ENCODE results near the gene RRP7A. TPM values are rescaled to one million over a fixed set of nuclear protein-coding genes. Genes with fewer than 3 reads are reported as not detected.
"Not testable (repeated sequence)": the region's sequence is repeated elsewhere in the genome, so short reads cannot be mapped to it uniquely, and the experiment has no call there.

The RRP7A gene
- total RNA-seq, 4 donors from 2014 or later = 14.4 to 35.2 (median 27.1) TPM

- no peak overlapping the region for H3K4me3 ChIP-seq (ENCODE audit: low read depth, poor library complexity, severe bottlenecking)
- WGBS, 2 donors = 74 to 81% methylated on average over 11 of the region's 11 CpGs
- TF ChIP-seq CTCF (IDR thresholded peaks at IDR 0.05) (no peak), POLR2A (IDR thresholded peaks at IDR 0.05) (no peak)
- intact Hi-C loops (cut with DNase I; ENCODE audit: low total_unique reads) = no loop called here
- no peak for DNase-seq (ENCODE audit: low spot score in 2 of 2)
These were observed 29.9 kb upstream of the RRP7A start for GRCh38 chr22:42549331-42550060.

- no peak overlapping the region for H3K4me3 ChIP-seq (ENCODE audit: low read depth, poor library complexity, severe bottlenecking)
- WGBS, 2 donors = 79 to 80% methylated on average over 19 of the region's 19 CpGs
- no peak for TF ChIP-seq CTCF (IDR thresholded peaks at IDR 0.05)
- TF ChIP-seq POLR2A (IDR thresholded peaks at IDR 0.05) = no peak
- no peak for DNase-seq (ENCODE audit: low spot score in 2 of 2)
- intact Hi-C loops (cut with DNase I; ENCODE audit: low total_unique reads) = no loop called here
These were observed 29.2 kb upstream of the RRP7A start for GRCh38 chr22:42548597-42549330.

GRCh38 chr22:42548126-42548525 is 28.5 kb upstream of the RRP7A start:
- H3K4me3 ChIP-seq (ENCODE audit: low read depth, poor library complexity, severe bottlenecking); DNase-seq (ENCODE audit: low spot score in 2 of 2); intact Hi-C loops (cut with DNase I; ENCODE audit: low total_unique reads): not testable (repeated sequence)
- 72 to 75% methylated on average over 6 of the region's 6 CpGs for WGBS, 2 donors

- WGBS, 2 donors = 60 to 61% methylated on average over 9 of the region's 9 CpGs
- no peak overlapping the region for H3K4me3 ChIP-seq (ENCODE audit: low read depth, poor library complexity, severe bottlenecking)
- intact Hi-C loops (cut with DNase I; ENCODE audit: low total_unique reads) = no loop called here
- DNase-seq (ENCODE audit: low spot score in 2 of 2) = no peak
- no peak for TF ChIP-seq CTCF (IDR thresholded peaks at IDR 0.05)
- TF ChIP-seq POLR2A (IDR thresholded peaks at IDR 0.05) = no peak
These were observed 28.0 kb upstream of the RRP7A start for GRCh38 chr22:42547562-42547961.

GRCh38 chr22:42544686-42545085 is 25.1 kb upstream of the RRP7A start:
- DNase-seq (ENCODE audit: low spot score in 2 of 2) = no peak
- H3K4me3 ChIP-seq (ENCODE audit: low read depth, poor library complexity, severe bottlenecking) = no peak overlapping the region
- WGBS, 2 donors = 39 to 51% methylated on average over 2 of the region's 2 CpGs
- intact Hi-C loops (cut with DNase I; ENCODE audit: low total_unique reads) = no loop called here
- TF ChIP-seq POLR2A (IDR thresholded peaks at IDR 0.05) (no peak), CTCF (IDR thresholded peaks at IDR 0.05) (no peak)

GRCh38 chr22:42539236-42539771 is 19.7 kb upstream of the RRP7A start:
- DNase-seq (ENCODE audit: low spot score in 2 of 2); H3K4me3 ChIP-seq (ENCODE audit: low read depth, poor library complexity, severe bottlenecking); intact Hi-C loops (cut with DNase I; ENCODE audit: low total_unique reads): not testable (repeated sequence)
- WGBS, 2 donors = 42 to 56% methylated on average over 8 to 11 of the region's 11 CpGs

GRCh38 chr22:42537199-42537831 is 17.7 kb upstream of the RRP7A start:
- intact Hi-C loops (cut with DNase I; ENCODE audit: low total_unique reads); DNase-seq (ENCODE audit: low spot score in 2 of 2); H3K4me3 ChIP-seq (ENCODE audit: low read depth, poor library complexity, severe bottlenecking): not testable (repeated sequence)
- 36 to 43% methylated on average over 11 to 12 of the region's 14 CpGs for WGBS, 2 donors

GRCh38 chr22:42536634-42537033 is 17.0 kb upstream of the RRP7A start:
- DNase-seq (ENCODE audit: low spot score in 2 of 2); intact Hi-C loops (cut with DNase I; ENCODE audit: low total_unique reads); H3K4me3 ChIP-seq (ENCODE audit: low read depth, poor library complexity, severe bottlenecking): not testable (repeated sequence)
- WGBS, 2 donors = 95 to 96% methylated on average over 18 of the region's 18 CpGs
